ENCODE results near the gene AGPAT1. TPM values are rescaled to one million over a fixed set of nuclear protein-coding genes. Genes with fewer than 3 reads are reported as not detected.
A peak's percentile ranks its signal among the peaks of the same experiment; 100 is the strongest.

AGPAT1 gene
- total RNA-seq, 2 experiments from 2014 or later, result 30.4 to 30.5 TPM

GRCh38 chr6:32127409-32127716, 48.5 kb downstream of the AGPAT1 start:
- CTCF ChIA-PET, result interaction anchor here (1.2 to 4.2 kb wide), 2 partner anchors 10 to 21 kb away, joined by 3 to 36 read pairs; no protein-coding TSS in a partner anchor
- ATAC-seq (no peak), DNase-seq (no peak)
- intact Hi-C loops (cut with DNase I, micrococcal nuclease), result loop anchor here in 1 of 2 experiments (5.0 to 10.0 kb wide), 2 partner anchors 583 to 710 kb away; partner anchors contain the start of genes ATP6V1G2, DDX39B, NFKBIL1 and TAP2
- H3K4me3 Mint-ChIP-seq, result peak overlapping the region; percentile 99
- H3K4me1 Mint-ChIP-seq, result peaks cover 39% of the 10 kb centered on the region
- no peaks in the 10 kb centered on the region for H3K9me3 Mint-ChIP-seq (ENCODE audit: low read depth)
- H3K27ac Mint-ChIP-seq, result peak overlapping the region; percentile 98
- POLR2A ChIA-PET, result interaction anchor here (0.7 to 2.2 kb wide), 7 partner anchors 8 to 844 kb away, joined by 3 to 4 read pairs (median 3); no protein-coding TSS in a partner anchor
- peaks cover 18% of the 10 kb centered on the region for H3K36me3 Mint-ChIP-seq (ENCODE audit: low read depth)
- H3K27me3 Mint-ChIP-seq, result no peaks in the 10 kb centered on the region

DNA sequence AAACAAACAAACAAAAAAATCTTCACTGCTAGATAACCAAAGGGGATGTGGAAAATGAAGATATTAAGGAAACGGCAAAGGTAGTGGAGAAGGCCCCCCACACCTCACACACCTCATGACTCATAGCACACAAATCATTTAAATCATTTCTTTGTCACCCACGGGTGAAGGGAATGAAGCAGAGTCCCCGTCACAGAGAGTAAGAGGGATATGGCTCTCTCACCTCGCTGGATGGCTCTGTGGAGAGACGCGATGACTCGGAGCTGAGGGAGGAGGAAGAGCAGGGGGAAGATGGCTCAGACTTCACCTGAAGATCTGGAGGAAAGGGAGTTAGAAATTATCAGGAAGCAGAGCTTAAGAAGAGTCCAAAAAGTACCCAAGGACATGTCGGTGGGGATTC, 49.0 kb downstream of the AGPAT1 start:
- H3K36me3 Mint-ChIP-seq (ENCODE audit: low read depth), result peaks cover 21% of the 10 kb centered on the region
- no peaks in the 10 kb centered on the region for H3K9me3 Mint-ChIP-seq (ENCODE audit: low read depth)
- POLR2A ChIA-PET, result interaction anchor here (1.5 kb wide), 1 partner anchor 64 kb away, joined by 4 read pairs; no protein-coding TSS in a partner anchor
- H3K27ac Mint-ChIP-seq, result peak overlapping the region; percentile 98
- peaks cover 39% of the 10 kb centered on the region for H3K4me1 Mint-ChIP-seq
- CTCF ChIA-PET, result interaction anchor here (0.6 to 4.2 kb wide), 3 partner anchors 9 to 45 kb away, joined by 3 to 36 read pairs (median 3); no protein-coding TSS in a partner anchor
- intact Hi-C loops (cut with DNase I, micrococcal nuclease), result loop anchor here in 1 of 2 experiments (5.0 to 10.0 kb wide), 2 partner anchors 582 to 710 kb away; partner anchors contain the start of genes ATP6V1G2, DDX39B, NFKBIL1 and TAP2
- H3K4me3 Mint-ChIP-seq, result peak overlapping the region; percentile 99
- peak; percentile 33 for DNase-seq
- H3K27me3 Mint-ChIP-seq, result no peaks in the 10 kb centered on the region
- no peak for ATAC-seq

DNA sequence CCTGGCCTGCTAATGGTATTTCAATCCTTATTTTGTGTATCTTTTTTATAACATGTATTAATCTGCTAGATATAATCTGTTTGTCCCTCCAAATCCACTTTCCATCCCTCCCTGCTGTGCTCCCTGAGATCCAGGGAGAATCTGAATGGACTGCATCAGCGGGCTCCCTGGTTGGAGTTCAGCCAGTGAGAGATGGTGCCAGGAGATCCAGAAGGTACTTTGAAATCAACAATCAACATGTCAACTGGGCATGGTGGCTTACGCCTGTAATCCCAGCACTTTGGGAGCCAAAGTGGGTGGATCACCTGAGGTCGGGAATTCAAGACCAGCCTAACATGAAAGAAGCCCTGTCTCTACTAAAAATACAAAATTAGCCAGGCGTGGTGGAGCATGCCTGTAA, 52.2 kb downstream of the AGPAT1 start:
- peaks cover 34% of the 10 kb centered on the region for H3K4me1 Mint-ChIP-seq
- DNase-seq (no peak), ATAC-seq (no peak)
- ChIA-PET POLR2A (no interaction called here), CTCF (no interaction called here)
- no peaks in the 10 kb centered on the region for H3K9me3 Mint-ChIP-seq (ENCODE audit: low read depth)
- no peak overlapping the region for H3K4me3 Mint-ChIP-seq
- intact Hi-C loops (cut with DNase I, micrococcal nuclease), result loop anchor here in 1 of 2 experiments (10.0 kb wide), 1 partner anchor 579 kb away; the partner anchor contains the start of genes ATP6V1G2, DDX39B and NFKBIL1
- H3K36me3 Mint-ChIP-seq (ENCODE audit: low read depth), result peaks cover 42% of the 10 kb centered on the region
- no peaks in the 10 kb centered on the region for H3K27me3 Mint-ChIP-seq
- H3K27ac Mint-ChIP-seq, result no peak overlapping the region

DNA sequence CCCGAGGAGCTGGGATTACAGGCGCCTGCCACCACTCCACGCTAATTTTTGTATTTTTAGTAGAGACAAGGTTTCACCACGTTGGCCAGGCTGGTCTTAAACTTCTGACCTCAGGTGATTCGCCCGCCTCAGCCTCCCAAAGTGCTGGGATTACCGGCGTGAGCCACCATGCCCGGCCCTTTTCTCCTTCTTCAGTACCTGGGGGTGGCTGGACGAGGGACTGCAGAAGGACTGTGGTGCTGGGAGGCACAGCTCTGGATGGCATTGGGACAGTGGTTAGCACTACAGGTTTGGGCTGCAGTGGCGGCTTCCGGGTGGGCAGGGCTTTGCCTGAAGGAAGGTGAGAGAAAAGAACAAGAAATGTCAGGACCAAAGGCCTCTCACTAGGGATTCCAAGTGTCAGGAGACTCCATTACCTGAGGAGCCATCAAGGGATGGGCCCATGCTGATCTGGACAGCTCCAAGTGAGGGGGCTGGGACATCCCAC, 55.3 kb downstream of the AGPAT1 start:
- POLR2A ChIA-PET, result no interaction called here
- H3K4me3 Mint-ChIP-seq, result no peak overlapping the region

GRCh38 chr6:32118782-32119628, 56.9 kb downstream of the AGPAT1 start:
- peak; percentile 88 for ATAC-seq
- intact Hi-C loops (cut with DNase I, micrococcal nuclease), result loop anchor here (1.0 to 5.0 kb wide), 2 partner anchors 35 to 128 kb away; partner anchors contain the start of gene PPT2 (in 2 of the 2)
- Mint-ChIP-seq H3K4me3 (no peak overlapping the region), H3K4me1 (peaks cover 14% of the 10 kb centered on the region), H3K27me3 (no peaks in the 10 kb centered on the region), H3K36me3 (ENCODE audit: low read depth) (peaks cover 39% of the 10 kb centered on the region), H3K9me3 (ENCODE audit: low read depth) (no peaks in the 10 kb centered on the region), H3K27ac (no peak overlapping the region)
- POLR2A ChIA-PET, result interaction anchor here (0.8 kb wide), 1 partner anchor 9 kb away, joined by 3 read pairs; the partner anchor contains the start of gene ATF6B
- DNase-seq, result peak; percentile 86
- CTCF ChIA-PET, result interaction anchor here (0.6 to 3.4 kb wide), 22 partner anchors 10 to 181 kb away, joined by 3 to 36 read pairs (median 4); partner anchors contain the start of genes ATF6B, FKBPL, PRRT1 and TNXB

More for the DNA sequence above, 55.3 kb downstream of the AGPAT1 start:
- CTCF ChIA-PET, result no interaction called here
- DNase-seq (no peak), ATAC-seq (no peak)
- peaks cover 41% of the 10 kb centered on the region for H3K36me3 Mint-ChIP-seq (ENCODE audit: low read depth)
- H3K9me3 Mint-ChIP-seq (ENCODE audit: low read depth), result no peaks in the 10 kb centered on the region
- H3K4me1 Mint-ChIP-seq, result peaks cover 12% of the 10 kb centered on the region
- H3K27me3 Mint-ChIP-seq, result no peaks in the 10 kb centered on the region
- intact Hi-C loops (cut with DNase I, micrococcal nuclease), result loop anchor here in 1 of 2 experiments (10.0 kb wide), 1 partner anchor 576 kb away; the partner anchor contains the start of genes ATP6V1G2, DDX39B and NFKBIL1
- no peak overlapping the region for H3K27ac Mint-ChIP-seq

Small RNAs within 50 kb of the gene (microRNA-seq; reads per million reads assigned to microRNA genes)
- gene MIR6721 (ENCODE audit: borderline replicate concordance), result 4.2 reads per million, percentile 10 among the genes with 10 or more reads in this experiment
- gene MIR6833 (ENCODE audit: borderline replicate concordance), result not detected

Other genes with a start within 250 kb of the AGPAT1 start
- gene C2, start 248.4 kb downstream of the AGPAT1 start, total RNA-seq, result 1 to 10 TPM in 1 of 2 experiments, under 1 TPM in 1; 0.96 to 1.5 TPM
- under 1 TPM; 0.69 to 0.96 TPM for gene CFB, start 230.0 kb downstream of the AGPAT1 start, total RNA-seq
- gene NELFE, start 217.1 kb downstream of the AGPAT1 start, total RNA-seq, result 10 to 100 TPM; 74.3 to 95.1 TPM
- 100 to 1,000 TPM in 1 of 2 experiments, 10 to 100 TPM in 1; 90.2 to 104 TPM for gene SKIC2, start 216.9 kb downstream of the AGPAT1 start, total RNA-seq
- gene DXO, start 203.9 kb downstream of the AGPAT1 start, total RNA-seq, result 10 to 100 TPM; 12.6 to 13.9 TPM
- 1 to 10 TPM; 3.4 to 3.9 TPM for gene C4A, start 194.0 kb downstream of the AGPAT1 start, total RNA-seq
- gene C4B, start 161.3 kb downstream of the AGPAT1 start, total RNA-seq, result 1 to 10 TPM; 2.8 to 2.9 TPM
- under 1 TPM in 1 of 2 experiments, not detected in 1; 0.47 TPM for gene CYP21A2, start 137.7 kb downstream of the AGPAT1 start, total RNA-seq
- gene TNXB, start 66.7 kb downstream of the AGPAT1 start, total RNA-seq, result 1 to 10 TPM; 3.5 to 3.8 TPM
- 10 to 100 TPM; 60.2 to 63.4 TPM for gene ATF6B, start 47.8 kb downstream of the AGPAT1 start, total RNA-seq
- gene FKBPL, start 45.8 kb downstream of the AGPAT1 start, total RNA-seq, result 1 to 10 TPM; 5.2 to 5.7 TPM
- under 1 TPM; 0.43 to 0.79 TPM for gene PRRT1, start 24.1 kb downstream of the AGPAT1 start, total RNA-seq
- 10 to 100 TPM in 1 of 2 experiments, 1 to 10 TPM in 1; 9.9 to 10.1 TPM for gene PPT2, start 21.9 kb downstream of the AGPAT1 start, total RNA-seq
- gene EGFL8, start 11.5 kb downstream of the AGPAT1 start, total RNA-seq, result 10 to 100 TPM in 1 of 2 experiments, 1 to 10 TPM in 1; 9.1 to 10.9 TPM
- gene RNF5, start 2.3 kb upstream of the AGPAT1 start, total RNA-seq, result 10 to 100 TPM; 51.7 to 65.6 TPM
- gene AGER, start 8.2 kb upstream of the AGPAT1 start, total RNA-seq, result 10 to 100 TPM; 24.4 to 28.0 TPM
- 10 to 100 TPM; 64.9 to 77.9 TPM for gene PBX2, start 14.1 kb upstream of the AGPAT1 start, total RNA-seq
- 10 to 100 TPM; 82.6 to 94.8 TPM for gene GPSM3, start 16.6 kb upstream of the AGPAT1 start, total RNA-seq
- gene NOTCH4, start 48.0 kb upstream of the AGPAT1 start, total RNA-seq, result 1 to 10 TPM in 1 of 2 experiments, under 1 TPM in 1; 0.69 to 1.1 TPM
- gene TSBP1, start 195.8 kb upstream of the AGPAT1 start, total RNA-seq, result not detected
- gene BTNL2, start 231.1 kb upstream of the AGPAT1 start, total RNA-seq, result not detected